Fibroblast of peridontal ligament (primary cell): ENCODE data around the gene FCRL5.

Experiments
- DNase-seq: peaks from one replicate; pipeline ENCODE4 v3.0.0-alpha.2; 2010; ENCODE audit errors: extremely low read depth

Gene FCRL5

GRCh38 chr1:157523774-157524493, 28.4 kb downstream of the FCRL5 start:
- DNase-seq = no peak

GRCh38 chr1:157521056-157521455, 31.3 kb downstream of the FCRL5 start:
- no peak for DNase-seq

GRCh38 chr1:157520386-157520935, 31.9 kb downstream of the FCRL5 start:
- DNase-seq = no peak

- no peak for DNase-seq
Observed at GRCh38 chr1:157519451-157519850, 32.9 kb downstream of the FCRL5 start.

GRCh38 chr1:157517016-157517415, 35.3 kb downstream of the FCRL5 start:
- no peak for DNase-seq

GRCh38 chr1:157515709-157516108, 36.6 kb downstream of the FCRL5 start:
- no peak for DNase-seq

- no peak for DNase-seq
Observed at GRCh38 chr1:157515141-157515540, 37.2 kb downstream of the FCRL5 start.

- no peak for DNase-seq
Observed at GRCh38 chr1:157512036-157512969, 40.0 kb downstream of the FCRL5 start.

- no peak for DNase-seq
Observed at GRCh38 chr1:157509546-157510232, 42.6 kb downstream of the FCRL5 start.

GRCh38 chr1:157505481-157506272, 46.6 kb downstream of the FCRL5 start:
- peak; percentile 54 for DNase-seq

- DNase-seq = no peak
Observed at GRCh38 chr1:157504646-157505045, 47.7 kb downstream of the FCRL5 start.

GRCh38 chr1:157499521-157499920, 52.8 kb downstream of the FCRL5 start:
- no peak for DNase-seq

GRCh38 chr1:157498736-157499090, 53.6 kb downstream of the FCRL5 start:
- no peak for DNase-seq

GRCh38 chr1:157497987-157498735, 54.2 kb downstream of the FCRL5 start:
- DNase-seq = no peak

- no peak for DNase-seq
Observed at GRCh38 chr1:157497284-157497683, 55.0 kb downstream of the FCRL5 start.

- DNase-seq = peak; percentile 58
Observed at GRCh38 chr1:157496121-157496526, 56.2 kb downstream of the FCRL5 start.

GRCh38 chr1:157495285-157495684, 57.0 kb downstream of the FCRL5 start:
- DNase-seq = no peak

- no peak for DNase-seq
Observed at GRCh38 chr1:157494093-157494492, 58.2 kb downstream of the FCRL5 start.

- peak; percentile 57 for DNase-seq
Observed at GRCh38 chr1:157490467-157491165, 61.7 kb downstream of the FCRL5 start.

- DNase-seq = no peak
Observed at GRCh38 chr1:157488156-157488555, 64.2 kb downstream of the FCRL5 start.
